IMR-90 (cell line): Measurements from ENCODE around the gene SEC16B. TPM values are rescaled to one million over a fixed set of nuclear protein-coding genes. Genes with fewer than 3 reads are reported as not detected.

Experiments used
- ATAC-seq: fragments of 200-7000 bp; cut with Tn5 transposase; 2 replicates; pipeline ENCODE4 v1.9.1; 2020; ENCODE audit warnings: low read depth, mild to moderate bottlenecking, moderate library complexity
- BruUV-seq: library from RNA; stranded (reverse); fragments of 400-500 nt; replicated peaks from 2 replicates; lab custom pipeline; 2021; lab: Mats Ljungman, UMichigan
- CTCF ChIA-PET: fragments of 300-600 bp; formaldehyde crosslinking; extraction: SDS; loops from one replicate; lab custom pipeline; 2021; ENCODE audit warnings: antibody characterized with exemption; lab: Yijun Ruan, JAX
- POLR2A ChIA-PET: fragments of 300-600 bp; sonication (Branson Sonifier 250); formaldehyde crosslinking; loops from one replicate; lab custom pipeline; 2022; ENCODE audit warnings: antibody characterized with exemption; ENCODE audit not compliant: unreplicated experiment; lab: Charles Lee
- DNase-seq: peaks from one replicate; pipeline ENCODE4 v3.0.0; 2013
- H2AFZ ChIP-seq: replicated peaks from 2 replicates; pipeline ENCODE3; 2013; ENCODE audit warnings: low read length, mild to moderate bottlenecking; ENCODE audit not compliant: poor library complexity
- H2AK5ac ChIP-seq: 2 replicates; pipeline ENCODE4 v1.6.1; 2013; ENCODE audit warnings: low read depth, low read length, inconsistent platforms
- H2AK9ac ChIP-seq: replicated peaks from 2 replicates; pipeline ENCODE3; 2013; ENCODE audit warnings: mild to moderate bottlenecking, low read depth, low read length, moderate library complexity; ENCODE audit not compliant: poor library complexity
- H2BK120ac ChIP-seq: 2 replicates; pipeline ENCODE4 v1.6.1; 2013; ENCODE audit warnings: low read depth, low read length, inconsistent platforms
- H2BK15ac ChIP-seq: 3 replicates; pipeline ENCODE4 v1.6.1; 2013; ENCODE audit warnings: low read depth, low read length, inconsistent platforms
- H2BK20ac ChIP-seq: 2 replicates; pipeline ENCODE4 v1.6.1; 2013; ENCODE audit warnings: low read depth, mild to moderate bottlenecking, inconsistent platforms, low read length, moderate library complexity
- H2BK5ac ChIP-seq: 2 replicates; pipeline ENCODE4 v1.6.1; 2013; ENCODE audit warnings: mild to moderate bottlenecking, low read depth, low read length, inconsistent platforms; ENCODE audit not compliant: poor library complexity, severe bottlenecking
- H3K14ac ChIP-seq: replicated peaks from 2 replicates; pipeline ENCODE4 v1.6.1; 2013; ENCODE audit warnings: low read depth, low read length, inconsistent platforms
- H3K18ac ChIP-seq: 2 replicates; pipeline ENCODE4 v1.6.1; 2013; ENCODE audit warnings: low read depth, low read length, control low read depth
- H3K23ac ChIP-seq: 2 replicates; pipeline ENCODE4 v1.6.1; 2013; ENCODE audit warnings: low read depth, low read length, inconsistent platforms
- H3K27ac ChIP-seq: 2 replicates; pipeline ENCODE4 v1.5.1; 2013; ENCODE audit warnings: mild to moderate bottlenecking, control low read depth, low read length; ENCODE audit not compliant: insufficient read depth
- H3K27me3 ChIP-seq: 2 replicates; pipeline ENCODE4 v1.6.1; 2013; ENCODE audit warnings: low read length; ENCODE audit not compliant: control insufficient read depth, insufficient read depth
- H3K36me3 ChIP-seq: 2 replicates; pipeline ENCODE4 v1.6.1; 2013; ENCODE audit warnings: low read length, mixed read lengths; ENCODE audit not compliant: control insufficient read depth, insufficient read depth
- H3K4ac ChIP-seq: 2 replicates; pipeline ENCODE4 v1.6.1; 2013; ENCODE audit warnings: low read depth, low read length, inconsistent platforms
- H3K4me1 ChIP-seq: 2 replicates; pipeline ENCODE4 v1.6.1; 2013; ENCODE audit warnings: low read length, mixed read lengths; ENCODE audit not compliant: control insufficient read depth, insufficient read depth
- H3K4me2 ChIP-seq: 2 replicates; pipeline ENCODE4 v1.6.1; 2013; ENCODE audit warnings: low read depth, mild to moderate bottlenecking, control low read depth, low read length, moderate library complexity
- H3K4me3 ChIP-seq: 2 replicates; pipeline ENCODE4 v1.5.1; 2013; ENCODE audit warnings: low read depth, mild to moderate bottlenecking, control low read depth, low read length, moderate library complexity; ENCODE audit not compliant: insufficient read depth
- H3K56ac ChIP-seq: 2 replicates; pipeline ENCODE4 v1.6.1; 2013; ENCODE audit warnings: low read length, inconsistent platforms; ENCODE audit not compliant: insufficient read depth; ENCODE audit errors: extremely low read depth
- H3K79me1 ChIP-seq, 2 experiments: 2 replicates each; pipeline ENCODE4 v1.6.1; 2013; ENCODE audit warnings: low read length in 2 of 2, inconsistent platforms in 1 of 2, low read depth in 1 of 2
- H3K9ac ChIP-seq: 2 replicates; pipeline ENCODE4 v1.6.1; 2013; ENCODE audit warnings: low read depth, low read length, control low read depth
- H3K9me1 ChIP-seq: 2 replicates; pipeline ENCODE4 v1.6.1; 2013; ENCODE audit warnings: low read length, inconsistent platforms; ENCODE audit not compliant: insufficient read depth
- H3K9me3 ChIP-seq: 2 replicates; pipeline ENCODE4 v1.6.1; 2013; ENCODE audit warnings: low read length; ENCODE audit not compliant: control insufficient read depth, insufficient read depth
- H4K20me1 ChIP-seq: 2 replicates; pipeline ENCODE4 v1.6.1; 2013; ENCODE audit warnings: low read length, inconsistent platforms; ENCODE audit not compliant: insufficient read depth
- H4K5ac ChIP-seq: 2 replicates; pipeline ENCODE4 v1.6.1; 2013; ENCODE audit warnings: mild to moderate bottlenecking, low read depth, low read length, control low read depth
- H4K8ac ChIP-seq, 2 experiments: 2 replicates each; pipeline ENCODE4 v1.6.1; 2013; ENCODE audit warnings: low read depth in 2 of 2, low read length in 2 of 2, control low read depth in 1 of 2, inconsistent platforms in 1 of 2
- H4K91ac ChIP-seq: 2 replicates; pipeline ENCODE4 v1.6.1; 2013; ENCODE audit warnings: low read depth, low read length, inconsistent platforms; ENCODE audit not compliant: insufficient read depth
- BHLHE40 ChIP-seq: fragments of 150-350 bp; IDR thresholded peaks from 2 replicates; pipeline ENCODE4 v1.6.1; 2016; ENCODE audit warnings: mild to moderate bottlenecking, low read depth, low read length
- CEBPB ChIP-seq: IDR thresholded peaks from 2 replicates; pipeline ENCODE4 v1.6.1; 2012; ENCODE audit warnings: low read depth, low read length, improper control_type of control experiment
- CHD1 ChIP-seq: IDR thresholded peaks from 2 replicates; pipeline ENCODE4 v1.6.1; 2012; ENCODE audit warnings: low read depth, low read length, improper control_type of control experiment
- ELK1 ChIP-seq: fragments of 150-350 bp; IDR thresholded peaks from 2 replicates; pipeline ENCODE4 v1.6.1; 2016; ENCODE audit warnings: low read depth, mild to moderate bottlenecking, low read length, moderate library complexity, borderline replicate concordance
- FOS ChIP-seq: fragments of 150-350 bp; IDR thresholded peaks from 2 replicates; pipeline ENCODE4 v1.6.1; 2016; ENCODE audit warnings: low read depth, low read length
- MAFK ChIP-seq: IDR thresholded peaks from 2 replicates; pipeline ENCODE4 v1.6.1; 2012; ENCODE audit warnings: low read depth, low read length, improper control_type of control experiment
- MAZ ChIP-seq: IDR thresholded peaks from 2 replicates; pipeline ENCODE4 v1.6.1; 2012; ENCODE audit warnings: low read depth, mild to moderate bottlenecking, low read length, improper control_type of control experiment, moderate library complexity, borderline replicate concordance
- MXI1 ChIP-seq: IDR thresholded peaks from 2 replicates; pipeline ENCODE4 v1.6.1; 2012; ENCODE audit warnings: low read depth, mild to moderate bottlenecking, low read length, moderate library complexity, borderline replicate concordance
- NFE2L2 ChIP-seq: fragments of 150-350 bp; IDR thresholded peaks from 2 replicates; pipeline ENCODE4 v1.6.1; 2016; ENCODE audit warnings: low read depth, mild to moderate bottlenecking, low read length
- POLR2A ChIP-seq: IDR thresholded peaks from 2 replicates; pipeline ENCODE4 v1.6.1; 2012; ENCODE audit warnings: mild to moderate bottlenecking, low read depth, low read length
- RAD21 ChIP-seq: IDR thresholded peaks from 2 replicates; pipeline ENCODE4 v1.6.1; 2012; ENCODE audit warnings: low read length, improper control_type of control experiment
- RCOR1 ChIP-seq: IDR thresholded peaks from 2 replicates; pipeline ENCODE4 v1.6.1; 2012; ENCODE audit warnings: mild to moderate bottlenecking, low read length, improper control_type of control experiment; ENCODE audit not compliant: insufficient replicate concordance
- RFX5 ChIP-seq: IDR thresholded peaks from 2 replicates; pipeline ENCODE4 v1.8.0; 2012; ENCODE audit warnings: low read depth, mild to moderate bottlenecking, low read length, moderate library complexity
- SMC3 ChIP-seq: fragments of 150-350 bp; IDR thresholded peaks from 2 replicates; pipeline ENCODE4 v1.6.1; 2016; ENCODE audit warnings: low read depth, mild to moderate bottlenecking, antibody characterized with exemption, low read length, moderate library complexity
- USF2 ChIP-seq: fragments of 150-350 bp; IDR thresholded peaks from 2 replicates; pipeline ENCODE4 v1.6.1; 2017; ENCODE audit warnings: mild to moderate bottlenecking, antibody characterized with exemption, low read length, low read depth
- WGBS, 2 experiments: methylation state at CpG; one replicate each; pipeline versions ENCODE4 v1.1.5 to v1.1.7; 2013; ENCODE audit warnings: missing lambda C conversion rate in 2 of 2; ENCODE audit not compliant: insufficient read length in 1 of 2; ENCODE audit errors: extremely low coverage in 2 of 2; 5-methylcytosine and 5-hydroxymethylcytosine counted together
- dilution Hi-C: fragments of 300-500 bp; cut with HindIII; formaldehyde crosslinking; loops from one replicate; pipeline ENCODE4 v1.14.3; 2018; ENCODE audit warnings: low sequenced_read_pairs; ENCODE audit not compliant: unreplicated experiment
- in situ Hi-C: fragments of 300-500 bp; cut with MboI; formaldehyde crosslinking; loops from 3 replicates; pipeline ENCODE4 v1.14.3; 2019; ENCODE audit warnings: low sequenced_read_pairs, inconsistent platforms, mixed read lengths
- intact Hi-C: fragments of 100-400 bp; cut with micrococcal nuclease; formaldehyde crosslinking; loops from 2 replicates; pipeline ENCODE4 v1.10.0; 2022
- polyA plus RNA-seq, 3 experiments: library from polyadenylated mRNA; depleted of rRNA; stranded (reverse); fragments of >200 nt; gene quantifications; 2 replicates each; pipeline ENCODE4 v1.2.3, GENCODE V29; 2012; ENCODE audit warnings: low replicate concordance in 1 of 3
- total RNA-seq: library from RNA; depleted of rRNA; stranded (reverse); fragments of >200 nt; gene quantifications from 2 replicates; pipeline ENCODE4 v1.2.3, GENCODE V29; 2012

Gene SEC16B
- total and polyA plus RNA-seq, 2 of the 4 experiments (the other 2 are of a cell fraction), result 4.3 TPM

GRCh38 chr1:177897998-177898654 is 71.7 kb downstream of the SEC16B start:
- Histone ChIP-seq H3K27ac (no peak overlapping the region), H4K91ac (no peak overlapping the region), H3K27me3 (peaks cover 5% of the 10 kb centered on the region), H3K9me1 (peaks cover 3% of the 10 kb centered on the region; the same call in 1 of the 2 replicates), H3K79me1 (no peaks in the 10 kb centered on the region), H2BK20ac (no peak overlapping the region), H3K36me3 (no peaks in the 10 kb centered on the region), H3K4me1 (no peaks in the 10 kb centered on the region), H2BK15ac (no peak overlapping the region), H3K4me2 (no peak overlapping the region), H3K4me3 (no peak overlapping the region), H2AK9ac (no peak overlapping the region), H3K14ac (no peak overlapping the region), H2BK120ac (no peak overlapping the region), H4K5ac (no peak overlapping the region), H4K20me1 (no peaks in the 10 kb centered on the region), H2AFZ (no peak overlapping the region), H2BK5ac (no peak overlapping the region), H3K9me3 (no peaks in the 10 kb centered on the region), H4K8ac (no peak overlapping the region), H3K18ac (no peak overlapping the region), H2AK5ac (no peak overlapping the region), H3K9ac (no peak overlapping the region), H3K23ac (no peak overlapping the region), H3K56ac (no peak overlapping the region), H3K4ac (no peak overlapping the region)
- ChIA-PET POLR2A (no interaction called here), CTCF (no interaction called here)
- dilution Hi-C loops (no loop called here), intact Hi-C loops (no loop called here), in situ Hi-C loops (no loop called here)
- no peak for TF ChIP-seq MAFK
- no peak for TF ChIP-seq RAD21
- TF ChIP-seq RFX5, result no peak
- no peak for TF ChIP-seq ELK1
- TF ChIP-seq USF2, result no peak
- no peak for TF ChIP-seq BHLHE40
- no peak for TF ChIP-seq FOS
- TF ChIP-seq RCOR1, result no peak
- no peak for TF ChIP-seq MXI1
- TF ChIP-seq SMC3, result no peak
- no peak for TF ChIP-seq POLR2A
- TF ChIP-seq CHD1, result no peak
- no peak for TF ChIP-seq CEBPB
- TF ChIP-seq NFE2L2, result no peak
- TF ChIP-seq MAZ, result no peak
- ATAC-seq (no peak), DNase-seq (no peak)
- WGBS, 2 experiments, result 80% methylated on average over 4 of the region's 11 CpGs; no CpG with 5 or more reads in 1 of the 2 experiments
- no TSS peak for BruUV-seq
